ENCODE measurements around the gene PHETA1.
"Not testable (repeated sequence)": the region's sequence is repeated elsewhere in the genome, so short reads cannot be mapped to it uniquely, and the experiment has no call there.

PHETA1 gene

DNA sequence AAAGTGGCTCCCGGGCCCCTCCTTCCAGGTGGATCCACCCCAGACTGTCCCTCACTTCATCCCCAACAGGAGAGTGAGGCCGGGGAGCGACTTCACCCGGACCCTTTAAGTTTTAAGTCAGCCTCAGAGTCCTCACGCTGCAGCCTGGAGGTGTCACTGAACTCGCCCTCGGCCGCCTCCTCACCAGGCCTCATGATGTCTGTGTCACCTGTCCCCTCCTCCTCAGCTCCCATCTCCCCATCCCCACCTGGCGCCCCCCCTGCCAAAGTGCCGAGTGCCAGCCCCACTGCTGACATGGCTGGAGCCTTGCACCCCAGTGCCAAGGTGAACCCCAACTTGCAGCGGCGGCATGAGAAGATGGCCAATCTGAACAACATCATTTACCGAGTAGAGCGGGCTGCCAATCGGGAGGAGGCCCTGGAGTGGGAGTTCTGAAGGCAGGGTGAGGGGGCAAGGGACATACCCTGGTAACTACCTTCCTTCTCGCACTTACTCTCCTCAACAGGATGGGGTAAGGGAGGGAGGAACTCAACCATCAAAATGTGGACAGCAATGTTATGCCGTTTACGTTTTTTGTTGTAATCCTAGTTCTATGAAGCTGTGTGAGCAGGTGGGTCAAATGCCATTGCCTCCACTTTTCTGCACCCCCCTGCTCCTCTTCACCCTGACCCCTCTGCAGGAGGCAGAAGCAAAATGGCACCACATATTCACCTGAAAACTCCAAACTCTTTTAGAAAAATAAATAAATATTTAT lies 20.8 kb downstream of the PHETA1 start:
- no peak for DNase-seq

DNA sequence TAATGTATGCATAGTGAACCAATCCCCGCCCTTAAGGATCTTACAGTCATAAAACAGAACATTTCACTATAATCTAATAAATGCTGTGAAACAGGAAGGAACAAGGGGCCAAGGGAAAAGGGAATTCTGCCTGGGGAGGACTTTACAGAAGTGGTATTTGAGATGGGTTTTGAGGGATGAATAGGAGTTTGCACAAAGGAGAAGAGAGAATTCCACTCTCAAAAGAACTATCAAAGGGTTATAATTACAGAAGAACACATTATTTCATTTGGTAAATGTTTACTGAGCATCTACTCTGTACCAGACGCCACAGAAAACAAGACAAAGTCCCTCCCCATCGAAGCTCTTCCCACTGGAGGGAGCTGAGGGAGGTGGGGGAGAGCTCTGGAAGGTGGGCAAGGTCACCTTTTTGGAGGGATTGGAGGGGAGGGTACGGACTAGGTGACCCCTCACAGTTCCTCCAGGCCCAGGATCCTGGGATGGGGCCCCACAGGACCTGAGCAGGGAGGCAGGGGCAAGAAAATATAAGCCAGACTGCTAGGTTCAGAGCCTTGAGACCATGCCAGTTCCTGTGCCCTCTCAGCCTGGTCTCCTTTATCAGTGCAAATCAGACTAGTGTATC lies 24.5 kb downstream of the PHETA1 start:
- no peak for DNase-seq

DNA sequence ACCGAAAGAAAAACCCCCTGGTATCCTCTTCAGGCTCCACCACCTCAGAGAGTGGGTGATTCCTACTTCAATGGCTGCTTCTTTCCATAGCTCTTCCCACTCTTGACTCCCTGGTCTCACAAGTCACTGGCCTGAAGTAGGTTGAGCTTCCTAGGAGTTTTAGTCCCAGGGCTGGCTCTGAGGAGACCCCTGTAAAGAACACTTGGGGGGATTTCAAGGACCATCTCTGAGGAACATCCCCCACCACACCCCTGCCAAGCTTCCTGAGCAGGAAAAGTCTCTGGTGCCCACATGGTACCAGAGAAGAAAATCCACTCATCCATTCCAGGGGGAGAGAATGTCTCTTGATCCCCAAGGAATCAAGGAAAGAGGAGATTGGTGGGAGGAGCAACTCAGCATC lies 25.7 kb downstream of the PHETA1 start:
- DNase-seq, result no peak

DNA sequence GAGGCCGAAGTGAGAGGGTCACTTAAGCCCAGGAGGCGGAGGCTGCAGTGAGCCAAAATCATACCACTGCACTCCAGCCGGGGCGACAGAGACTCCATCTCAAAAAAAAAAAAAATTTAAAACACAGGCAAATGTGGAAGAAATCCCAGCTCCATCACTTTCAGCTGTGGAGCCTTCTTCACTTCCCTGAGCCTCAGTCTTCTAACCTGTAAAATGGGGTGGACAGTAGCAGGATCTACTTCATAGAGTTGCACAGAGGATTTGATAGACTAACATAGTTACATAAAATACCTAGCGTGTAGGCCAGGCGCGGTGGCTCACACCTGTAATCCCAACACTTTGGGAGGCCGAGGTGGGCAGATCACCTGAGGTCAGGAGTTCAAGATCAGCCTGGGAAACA lies 26.5 kb downstream of the PHETA1 start:
- DNase-seq, result no peak

DNA sequence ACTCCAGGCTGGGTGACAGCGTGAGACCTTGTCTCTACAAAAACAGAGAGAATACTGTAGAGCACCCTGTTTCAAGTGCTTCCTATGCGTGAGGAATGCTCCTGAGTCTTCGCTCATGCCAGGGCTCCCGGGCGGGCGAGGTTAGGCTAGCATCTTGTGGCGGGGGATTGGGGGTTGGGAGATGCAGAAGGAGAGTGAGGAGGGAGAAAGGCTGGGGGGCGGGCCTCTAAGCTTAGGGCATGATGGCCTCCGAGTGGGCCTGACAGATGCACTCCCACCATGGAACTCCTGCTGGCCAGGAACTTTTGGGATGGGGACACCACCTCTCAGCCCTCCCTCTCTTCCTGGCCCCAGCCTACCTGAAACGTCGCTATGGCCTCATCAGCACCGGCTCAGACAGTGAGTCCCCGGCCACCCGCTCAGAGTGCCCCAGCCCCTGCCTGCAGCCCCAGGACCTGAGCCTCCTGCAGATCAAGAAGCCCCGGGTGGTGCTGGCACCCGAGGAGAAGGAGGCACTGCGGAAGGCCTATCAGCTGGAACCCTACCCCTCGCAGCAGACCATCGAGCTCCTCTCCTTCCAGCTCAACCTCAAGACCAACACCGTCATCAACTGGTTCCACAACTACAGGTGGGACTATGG lies 27.3 kb downstream of the PHETA1 start:
- DNase-seq, result no peak

DNA sequence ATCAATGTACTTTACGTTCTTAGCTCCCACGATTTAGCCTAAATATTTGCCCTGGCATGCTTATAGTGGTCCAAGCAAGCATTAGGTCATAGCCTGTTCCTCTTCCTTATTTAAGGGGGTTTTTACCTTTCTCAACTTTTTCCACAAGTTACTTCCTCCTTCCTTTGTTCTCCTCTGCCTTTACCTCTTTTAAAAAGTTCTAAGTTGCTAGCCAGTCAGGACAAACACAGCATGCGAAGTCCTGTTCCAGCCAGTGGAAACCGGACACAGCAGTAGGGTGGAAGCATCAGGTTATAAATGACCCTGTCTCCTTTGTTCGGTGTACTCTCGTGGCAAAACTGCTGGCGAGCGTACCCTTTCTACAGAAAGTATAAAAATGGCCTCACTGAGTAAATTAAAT lies 28.2 kb downstream of the PHETA1 start:
- DNase-seq, result not testable (repeated sequence)

DNA sequence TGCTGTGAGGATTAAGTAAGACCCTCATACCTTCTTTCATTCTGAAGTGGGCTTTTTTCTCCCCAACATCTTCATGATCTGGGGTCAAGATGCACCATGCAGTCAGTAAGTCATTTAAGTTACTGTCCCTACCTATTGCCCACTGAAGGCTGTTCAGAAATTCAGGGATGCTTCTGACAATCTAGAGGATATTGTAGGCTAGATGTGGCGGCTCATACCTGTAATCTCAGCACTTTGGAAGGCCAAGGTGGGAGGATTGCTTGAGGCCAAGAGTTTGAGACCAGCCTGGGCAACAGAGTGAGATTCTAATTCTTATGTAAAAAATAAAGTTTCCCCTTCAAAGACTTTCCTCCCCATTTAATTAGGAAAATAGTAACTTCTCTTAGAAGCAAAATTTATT lies 28.7 kb downstream of the PHETA1 start:
- DNase-seq, result no peak

DNA sequence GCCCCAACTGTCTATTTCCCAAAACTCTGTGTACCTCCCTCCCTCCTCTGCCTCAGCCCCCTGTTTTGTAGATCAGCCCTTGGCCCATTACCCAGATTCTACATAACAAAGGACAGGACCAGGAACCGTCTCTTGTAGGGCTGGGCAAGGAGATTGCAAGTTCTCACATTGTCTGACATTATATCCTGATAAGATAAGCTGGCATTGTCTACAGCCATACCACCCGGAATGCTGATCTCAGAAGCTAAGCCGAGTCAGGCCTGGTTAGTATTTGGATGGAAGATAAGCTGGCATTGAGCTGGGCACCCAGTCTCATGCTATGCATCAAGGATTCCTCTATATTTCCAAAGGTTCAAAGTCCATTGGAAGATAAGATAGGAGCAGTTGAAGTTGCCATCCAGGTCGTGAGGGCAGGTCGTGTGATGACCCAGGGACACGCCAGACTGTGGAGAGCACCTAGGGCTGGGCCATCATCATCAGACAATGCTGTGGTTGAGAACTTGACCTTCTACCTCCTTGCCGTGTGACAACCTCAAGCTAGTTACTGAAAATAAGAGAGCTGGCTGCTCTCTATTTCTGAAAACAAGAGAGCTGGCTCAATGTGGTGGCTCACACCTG lies 29.5 kb downstream of the PHETA1 start:
- DNase-seq, result no peak

DNA sequence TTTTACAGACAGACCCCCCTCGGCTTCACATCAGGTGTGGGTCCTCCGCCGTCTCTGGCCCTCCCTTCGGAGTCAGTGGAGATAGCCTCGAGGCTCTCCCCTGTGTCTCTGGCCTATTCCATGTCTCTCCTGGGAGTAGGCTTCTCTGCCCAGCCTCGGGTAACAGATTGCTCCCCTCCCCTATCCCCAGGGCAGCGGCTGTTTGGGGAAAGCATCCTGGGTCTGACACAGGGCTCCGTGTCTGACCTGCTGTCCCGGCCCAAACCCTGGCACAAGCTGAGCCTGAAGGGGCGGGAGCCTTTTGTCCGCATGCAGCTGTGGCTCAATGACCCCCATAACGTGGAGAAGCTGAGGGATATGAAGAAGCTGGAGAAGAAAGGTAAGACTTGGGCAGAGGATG lies 30.8 kb downstream of the PHETA1 start:
- DNase-seq, result no peak

DNA sequence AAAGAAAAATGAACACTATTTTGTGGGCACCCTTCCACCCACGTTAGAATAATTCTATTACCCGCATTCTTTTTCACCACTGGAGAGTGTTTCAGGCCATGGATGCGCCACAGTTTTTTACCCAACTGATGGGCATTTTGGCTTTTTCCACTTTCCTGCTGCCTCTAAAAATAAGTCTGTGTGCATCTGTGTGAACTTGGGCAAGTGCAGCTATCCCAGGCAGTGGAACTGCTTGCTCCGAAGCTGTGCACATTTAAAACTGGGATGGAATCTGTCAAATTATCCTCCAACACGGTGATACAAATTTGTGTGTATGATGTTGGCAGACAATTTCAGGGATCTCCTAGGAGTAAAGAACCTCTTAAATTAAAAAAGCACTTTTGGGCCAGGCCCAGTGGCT lies 31.5 kb downstream of the PHETA1 start:
- no peak for DNase-seq

DNA sequence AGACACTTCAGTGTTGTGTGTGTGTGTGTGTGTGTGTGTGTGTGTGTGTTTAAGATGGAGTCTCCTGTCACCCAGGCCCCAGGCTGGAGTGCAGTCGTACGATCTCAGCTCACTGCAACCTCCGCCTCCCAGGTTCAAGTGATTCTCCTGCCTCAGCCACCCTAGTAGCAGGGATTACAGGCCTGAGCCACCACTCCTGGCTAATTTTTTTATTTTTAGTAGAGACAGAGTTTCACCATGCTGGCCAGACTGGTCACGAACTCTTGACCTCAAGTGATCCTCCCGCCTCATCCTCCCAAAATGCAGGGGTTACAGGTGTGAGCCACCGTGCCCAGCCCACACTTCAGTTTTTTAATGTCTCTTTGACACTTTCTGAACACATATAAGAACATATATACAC lies 32.5 kb downstream of the PHETA1 start:
- DNase-seq, result not testable (repeated sequence)

DNA sequence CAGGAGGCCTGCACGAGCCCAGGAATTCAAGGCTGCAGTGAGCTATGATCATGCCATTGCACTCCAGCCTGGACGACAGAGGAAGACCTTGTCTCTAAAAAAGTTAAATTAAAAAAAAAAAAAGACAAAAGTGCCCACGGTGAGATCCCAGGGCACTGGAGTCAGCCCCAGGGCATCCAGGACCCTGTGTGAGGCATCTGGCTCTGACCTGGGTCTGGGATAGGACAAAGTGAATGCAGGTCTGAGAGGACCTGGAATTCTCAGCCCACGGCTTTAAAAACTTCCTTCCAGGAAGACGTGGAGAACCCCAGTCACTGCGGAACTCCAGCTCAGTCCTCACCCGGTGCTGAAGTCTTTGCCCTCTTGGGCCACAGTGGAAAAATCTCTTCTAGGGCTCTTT lies 33.1 kb downstream of the PHETA1 start:
- no peak for DNase-seq

DNA sequence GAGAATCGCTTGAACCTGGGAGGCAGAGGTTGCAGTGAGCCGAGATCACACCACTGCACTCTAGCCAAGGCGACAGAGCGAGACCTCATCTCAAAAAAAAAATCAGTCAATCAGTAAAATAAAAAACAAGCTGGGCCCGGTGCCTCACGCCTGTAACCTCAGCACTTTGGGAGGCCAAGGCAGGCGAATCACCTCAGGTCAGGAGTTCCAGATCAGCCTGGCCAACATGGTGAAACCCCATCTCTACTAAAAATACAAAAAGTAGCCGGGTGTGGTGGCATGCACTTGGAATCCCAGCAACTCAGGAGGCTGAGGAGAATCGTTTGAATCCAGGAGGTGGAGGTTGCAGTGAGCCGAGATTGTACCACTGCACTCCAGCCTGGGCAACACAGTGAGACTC lies 33.6 kb downstream of the PHETA1 start:
- not testable (repeated sequence) for DNase-seq

DNA sequence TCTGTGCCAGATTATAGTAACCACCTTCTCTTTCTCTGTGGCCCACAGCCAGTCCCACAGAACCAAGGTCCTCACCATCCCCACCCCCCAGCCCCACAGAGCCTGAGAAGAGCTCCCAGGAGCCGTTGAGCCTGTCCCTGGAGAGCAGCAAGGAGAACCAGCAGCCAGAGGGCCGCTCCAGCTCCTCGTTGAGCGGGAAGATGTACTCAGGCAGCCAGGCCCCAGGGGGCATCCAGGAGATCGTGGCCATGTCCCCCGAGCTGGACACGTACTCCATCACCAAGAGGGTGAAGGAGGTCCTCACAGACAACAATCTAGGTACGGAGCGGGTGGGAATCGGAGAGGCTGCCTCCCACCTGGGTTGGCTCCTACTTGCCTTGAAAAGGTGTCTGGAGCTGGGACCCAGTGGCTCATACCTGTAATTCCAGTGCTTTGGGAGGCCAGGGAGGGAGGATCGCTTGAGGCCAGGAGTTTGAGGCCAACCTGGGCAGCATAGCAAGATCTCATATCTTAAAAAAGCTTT lies 34.4 kb downstream of the PHETA1 start:
- DNase-seq, result no peak

DNA sequence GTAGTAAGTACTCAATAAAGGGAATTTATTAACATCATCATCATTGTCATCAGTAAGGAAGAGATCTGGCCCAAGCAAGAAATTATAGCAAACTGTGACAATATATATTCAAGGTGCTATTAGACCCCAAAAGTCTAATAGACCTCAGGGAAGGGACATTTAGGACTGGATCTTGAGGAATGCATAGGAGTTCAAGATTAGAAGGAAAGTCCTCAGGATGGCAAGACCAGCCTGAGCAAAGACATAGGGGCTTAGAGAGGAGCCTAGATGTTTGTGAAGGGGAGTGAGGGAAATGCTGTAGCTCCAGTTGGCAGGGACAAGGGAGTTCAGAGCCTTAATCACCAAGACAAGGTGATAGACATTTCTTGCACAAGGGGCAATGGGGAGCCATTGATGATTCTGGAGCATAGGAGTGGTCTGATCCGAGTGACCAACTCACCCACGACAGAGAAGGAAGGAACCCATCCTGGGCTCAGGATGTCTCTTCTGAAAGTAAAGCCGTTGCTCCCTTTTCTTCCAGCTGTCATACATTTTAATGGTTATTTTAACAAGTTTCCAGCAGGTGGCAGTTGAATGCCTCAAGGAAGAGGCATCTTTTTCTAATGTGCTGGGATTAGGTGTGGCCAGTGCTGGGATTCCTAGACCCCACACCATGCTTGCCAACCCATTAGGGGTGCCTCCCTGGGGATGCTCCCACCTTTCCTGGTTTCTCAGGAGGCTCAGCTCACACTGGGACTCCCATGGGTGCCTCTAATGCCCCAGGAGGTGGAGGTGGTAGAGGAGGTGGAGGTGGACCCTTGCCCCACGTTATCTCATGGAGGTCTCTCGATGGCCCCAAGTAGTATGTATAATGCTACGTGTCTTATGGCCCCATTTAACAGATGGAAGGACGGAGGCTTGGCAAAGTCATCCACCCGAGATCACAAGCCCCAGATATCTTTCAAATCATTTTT lies 37.8 kb downstream of the PHETA1 start:
- no peak for DNase-seq

DNA sequence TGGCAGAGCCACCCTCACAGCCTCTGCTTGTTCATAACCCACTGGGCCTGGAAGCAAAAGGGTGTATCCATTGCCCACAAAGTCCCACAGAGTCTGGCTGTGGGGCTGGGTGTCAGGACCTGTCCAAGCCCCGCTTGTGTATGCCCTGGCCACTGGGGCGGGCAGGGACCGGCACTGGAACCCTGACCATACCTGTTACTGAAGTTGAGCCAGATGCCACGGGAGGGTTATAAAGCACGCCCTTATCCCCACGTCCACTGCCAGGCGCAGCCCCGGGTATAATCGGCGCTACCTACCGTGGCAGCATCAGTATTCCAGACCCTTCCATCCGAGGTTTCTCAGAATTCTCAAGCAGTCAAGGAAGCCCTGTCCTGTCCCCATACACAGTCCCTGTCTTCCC lies 40.8 kb downstream of the PHETA1 start:
- DNase-seq, result no peak

DNA sequence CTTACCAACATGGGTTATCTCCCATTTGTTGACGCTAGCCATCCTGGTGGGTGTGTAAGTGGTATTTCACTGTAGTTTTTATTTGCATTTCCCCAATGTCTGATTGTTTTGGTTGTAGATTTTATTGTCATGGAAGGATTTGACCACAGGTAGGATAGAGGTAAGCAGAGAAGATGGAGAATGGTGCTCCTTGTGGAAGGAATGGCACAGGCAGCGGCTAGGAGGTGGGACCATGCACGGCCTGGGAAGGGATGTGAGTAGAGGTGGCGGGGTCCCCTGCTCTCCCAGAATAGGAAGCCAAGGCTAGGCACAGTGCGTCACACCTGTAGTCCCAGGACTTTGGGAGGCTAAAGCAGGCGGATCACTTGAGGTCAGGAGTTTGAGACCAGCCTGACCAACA lies 41.4 kb downstream of the PHETA1 start:
- DNase-seq, result no peak

DNA sequence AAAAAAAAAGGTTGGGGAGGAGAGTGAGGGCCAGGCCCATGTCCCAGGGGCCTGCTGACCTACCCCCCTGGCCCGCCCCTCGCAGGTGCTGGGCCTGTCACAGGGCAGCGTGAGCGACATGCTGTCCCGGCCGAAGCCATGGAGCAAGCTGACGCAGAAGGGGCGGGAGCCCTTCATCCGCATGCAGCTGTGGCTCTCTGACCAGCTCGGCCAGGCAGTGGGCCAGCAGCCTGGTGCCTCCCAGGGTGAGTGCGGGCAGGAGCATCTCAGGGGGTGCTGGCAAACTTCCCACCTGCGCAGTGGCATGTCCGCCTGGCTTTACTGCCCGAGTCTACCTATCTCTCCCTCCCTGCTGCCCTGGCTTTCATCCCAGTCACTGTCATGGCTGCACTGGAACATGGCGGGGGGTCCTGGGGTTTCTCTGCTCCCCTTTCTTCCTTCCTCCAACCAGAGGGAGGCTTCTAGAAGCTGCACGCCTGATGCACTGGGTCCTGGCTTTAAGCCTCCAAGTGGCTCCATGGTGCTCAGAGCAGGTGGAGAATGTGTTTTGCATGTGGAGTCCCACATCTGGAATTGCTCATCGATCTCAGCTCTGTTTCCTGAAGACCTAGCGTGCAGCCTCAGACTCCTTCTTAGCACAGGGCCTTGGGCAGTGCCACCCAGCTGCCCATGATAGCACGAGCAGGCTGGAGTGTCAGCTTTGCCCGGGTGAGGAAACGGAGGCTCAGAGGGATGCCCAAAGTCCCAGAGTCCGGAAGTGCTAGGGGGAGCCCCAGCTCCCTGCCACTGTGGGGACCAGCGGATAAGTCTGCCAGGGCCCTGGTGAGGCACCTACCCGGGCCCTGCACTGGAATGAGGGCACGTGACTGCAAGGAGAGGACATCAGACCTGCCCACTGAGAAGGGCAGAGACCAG lies 46.3 kb downstream of the PHETA1 start:
- DNase-seq, result peak; percentile 14

DNA sequence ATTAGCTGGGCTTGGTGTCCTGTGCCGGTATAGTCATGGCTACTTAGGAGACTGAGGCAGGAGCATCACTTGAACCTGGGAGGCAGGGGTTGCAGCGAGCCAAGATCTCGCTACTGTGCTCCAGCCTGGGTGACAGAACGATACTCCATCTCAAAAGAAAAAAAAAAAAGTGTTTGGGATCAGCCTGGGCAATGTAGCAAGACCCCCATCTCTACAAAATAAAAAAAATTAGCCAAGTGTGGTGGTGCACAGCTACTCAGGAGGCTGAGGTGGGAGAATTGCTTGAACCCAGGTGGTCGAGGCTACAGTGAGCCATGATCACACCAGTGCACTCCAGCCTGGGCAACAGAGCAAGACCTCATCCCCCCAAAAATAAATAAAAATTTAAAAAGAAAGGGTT lies 47.6 kb downstream of the PHETA1 start:
- no peak for DNase-seq

DNA sequence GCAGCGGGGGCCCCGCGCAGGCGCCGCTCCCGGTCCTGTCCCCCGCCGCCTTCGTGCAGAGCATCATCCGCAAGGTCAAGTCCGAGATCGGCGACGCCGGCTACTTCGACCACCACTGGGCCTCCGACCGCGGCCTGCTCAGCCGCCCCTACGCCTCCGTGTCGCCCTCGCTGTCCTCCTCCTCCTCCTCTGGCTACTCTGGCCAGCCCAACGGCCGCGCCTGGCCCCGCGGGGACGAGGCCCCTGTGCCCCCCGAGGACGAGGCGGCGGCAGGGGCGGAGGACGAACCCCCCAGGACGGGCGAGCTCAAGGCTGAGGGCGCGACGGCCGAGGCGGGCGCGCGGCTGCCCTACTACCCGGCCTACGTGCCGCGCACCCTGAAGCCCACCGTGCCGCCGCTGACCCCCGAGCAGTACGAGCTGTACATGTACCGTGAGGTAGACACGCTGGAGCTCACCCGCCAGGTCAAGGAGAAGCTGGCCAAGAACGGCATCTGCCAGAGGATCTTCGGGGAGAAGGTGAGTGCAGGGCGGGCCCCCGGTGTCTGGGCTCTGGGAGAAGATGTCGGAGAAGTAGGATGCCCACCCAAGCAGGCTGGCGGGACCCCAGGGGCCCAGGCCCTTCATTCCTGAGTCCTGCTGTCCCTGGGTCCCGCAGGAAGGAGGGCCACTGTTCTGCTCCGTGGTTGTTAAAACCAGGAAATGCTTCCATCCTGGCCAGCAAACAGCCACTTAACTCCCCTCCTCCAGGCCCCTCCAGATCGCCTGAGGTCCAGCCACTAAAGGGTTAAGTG lies 48.4 kb downstream of the PHETA1 start:
- DNase-seq, result no peak
